K562 (cell line): ENCODE data around the gene IFNGR2. TPM values are rescaled to one million over a fixed set of nuclear protein-coding genes. Genes with fewer than 3 reads are reported as not detected.

ENCODE experiments used
- ATAC-seq: fragments of 200-7000 bp; cut with Tn5 transposase; 3 replicates; pipeline ENCODE4 v1.9.1; 2020; ENCODE audit warnings: moderate library complexity
- BruUV-seq: library from RNA; stranded (reverse); fragments of 400-500 nt; replicated peaks from 2 replicates; lab custom pipeline; 2021; lab: Mats Ljungman, UMichigan
- CTCF ChIA-PET: fragments of 300-600 bp; formaldehyde crosslinking; extraction: SDS; loops from one replicate; lab custom pipeline; 2021; ENCODE audit warnings: low intra/inter-chr PET ratio; lab: Yijun Ruan, JAX
- POLR2A ChIA-PET: fragments of 300-600, 350-650 bp; sonication (Branson Sonifier 250); formaldehyde crosslinking; extraction: SDS; loops from one replicate; lab custom pipeline; 2021; ENCODE audit warnings: antibody characterized with exemption, inconsistent platforms; lab: Yijun Ruan, JAX
- DNase-seq, 4 experiments: peaks; one replicate each; pipeline versions ENCODE4 v3.0.0 to v3.0.0-alpha.2; 2011 to 2018; ENCODE audit warnings: low spot score in 3 of 4, mixed read lengths in 3 of 4; ENCODE audit errors: extremely low read depth in 1 of 4
- FAIRE-seq: peaks from 2 replicates; lab custom pipeline; 2011; peaks lifted over from hg19 to GRCh38; lab: Jason Lieb, UNC
- H2AFZ ChIP-seq: 2 replicates; pipeline ENCODE4 v1.6.0; 2011; ENCODE audit warnings: low read depth, low read length, control low read depth, inconsistent platforms
- H3K27ac ChIP-seq: fragments of 200-600 bp; 3 replicates; pipeline ENCODE4 v1.8.0; 2011; ENCODE audit warnings: low read depth, mild to moderate bottlenecking, control low read depth, inconsistent platforms, low read length, moderate library complexity, mixed read lengths; ENCODE audit errors: extremely low read depth
- H3K27me3 ChIP-seq, 2 experiments: fragments of 300-600 bp in 1 of 2; 2 replicates in 1 of 2; 3 replicates in 1 of 2; pipeline versions ENCODE4 v1.6.0 to v1.8.0; 2011; ENCODE audit warnings: inconsistent platforms in 2 of 2, low read length in 2 of 2, mild to moderate bottlenecking in 1 of 2, mixed read lengths in 1 of 2, moderate library complexity in 1 of 2; ENCODE audit not compliant: control insufficient read depth in 2 of 2, insufficient read depth in 2 of 2
- H3K36me3 ChIP-seq: fragments of 300-600 bp; 3 replicates; pipeline ENCODE4 v1.8.0; 2011; ENCODE audit warnings: mild to moderate bottlenecking, low read length, inconsistent platforms; ENCODE audit not compliant: control insufficient read depth, insufficient read depth
- H3K4me1 ChIP-seq, 2 experiments: fragments of 200-600 bp in 1 of 2; replicated peaks in 1 of 2; 2 replicates in 1 of 2; 3 replicates in 1 of 2; pipeline versions ENCODE4 v1.5.1 to v1.8.0; 2011; ENCODE audit warnings: inconsistent platforms in 2 of 2, low read length in 2 of 2, mild to moderate bottlenecking in 1 of 2, mixed read lengths in 1 of 2, moderate library complexity in 1 of 2; ENCODE audit not compliant: control insufficient read depth in 2 of 2, insufficient read depth in 2 of 2
- H3K4me2 ChIP-seq: 2 replicates; pipeline ENCODE4 v1.6.1; 2011; ENCODE audit warnings: low read length, control low read depth, inconsistent platforms, mixed read lengths; ENCODE audit not compliant: insufficient read depth
- H3K4me3 ChIP-seq: fragments of 200-600 bp; sonication (generic), shearing (Covaris generic); 2 replicates; pipeline ENCODE4 v1.5.1; 2016; ENCODE audit warnings: control low read depth, inconsistent platforms
- H3K79me2 ChIP-seq: fragments of 200-600 bp; 3 replicates; pipeline ENCODE4 v1.8.0; 2011; ENCODE audit warnings: low read length, inconsistent platforms; ENCODE audit not compliant: control insufficient read depth, insufficient read depth
- H3K9ac ChIP-seq, 2 experiments: 2 replicates each; pipeline versions ENCODE4 v1.6.0 to v1.6.1; 2011; ENCODE audit warnings: low read depth in 2 of 2, low read length in 2 of 2, control low read depth in 1 of 2, inconsistent platforms in 1 of 2, mild to moderate bottlenecking in 1 of 2, mixed read lengths in 1 of 2; ENCODE audit not compliant: insufficient read depth in 1 of 2
- H3K9me1 ChIP-seq: one replicate; pipeline ENCODE4 v1.6.0; 2011; ENCODE audit warnings: inconsistent platforms, mild to moderate bottlenecking, low read length, moderate library complexity; ENCODE audit not compliant: control insufficient read depth, insufficient read depth
- H3K9me3 ChIP-seq: replicated peaks from 2 replicates; pipeline ENCODE4 v1.5.1; 2011; ENCODE audit warnings: low read depth, low read length, inconsistent platforms; ENCODE audit not compliant: control insufficient read depth, insufficient read depth
- H4K20me1 ChIP-seq: replicated peaks from 2 replicates; pipeline ENCODE4 v1.6.1; 2011; ENCODE audit warnings: low read length, inconsistent platforms, mixed read lengths; ENCODE audit not compliant: control insufficient read depth, insufficient read depth
- CREB1 ChIP-seq, 2 experiments: sonication (generic) in 1 of 2; formaldehyde crosslinking in 1 of 2; IDR thresholded peaks; 2 replicates each; pipeline versions ENCODE4 v1.6.1 to v1.8.0; 2012 to 2022; ENCODE audit warnings: inconsistent platforms in 1 of 2, mild to moderate bottlenecking in 1 of 2, missing genetic modification reagents in 1 of 2, moderate library complexity in 1 of 2
- CREM ChIP-seq: IDR thresholded peaks from 2 replicates; pipeline ENCODE4 v1.6.1; 2014; ENCODE audit warnings: antibody characterized with exemption, low read depth
- EHMT2 ChIP-seq: fragments of 450-650 bp; IDR thresholded peaks from 2 replicates; pipeline ENCODE4 v1.6.1; 2018; ENCODE audit warnings: antibody characterized with exemption
- GABPB2 ChIP-seq: fragments of 250-450 bp; sonication (Bioruptor Pico); conservative IDR thresholded peaks from 2 replicates; pipeline ENCODE4 v1.5.1; 2021; ENCODE audit warnings: mild to moderate bottlenecking
- ILK ChIP-seq: fragments of 450-650 bp; IDR thresholded peaks from 2 replicates; pipeline ENCODE4 v1.6.1; 2016; ENCODE audit warnings: missing genetic modification characterization, low read depth, mild to moderate bottlenecking, missing compliant biosample characterization, moderate library complexity, borderline replicate concordance
- KLF10 ChIP-seq: fragments of 250-450 bp; sonication (Bioruptor Pico); IDR thresholded peaks from 2 replicates; pipeline ENCODE4 v1.6.1; 2021; ENCODE audit warnings: matching md5 sums
- NR2F6 ChIP-seq: fragments of 450-650 bp; formaldehyde crosslinking; IDR thresholded peaks from 2 replicates; pipeline ENCODE4 v1.4.0; 2020; ENCODE audit warnings: mild to moderate bottlenecking
- RBM15 ChIP-seq: fragments of 200-400 bp; formaldehyde crosslinking; IDR thresholded peaks from 2 replicates; pipeline ENCODE4 v1.6.1; 2018; ENCODE audit warnings: mild to moderate bottlenecking, low read length, moderate library complexity; ENCODE audit not compliant: insufficient read depth
- RBM39 ChIP-seq: fragments of 200-400 bp; formaldehyde crosslinking; optimal IDR thresholded peaks from 2 replicates; pipeline ENCODE3; 2018; ENCODE audit warnings: low read depth, low read length
- RNF2 ChIP-seq: sonication (generic); IDR thresholded peaks from 2 replicates; pipeline ENCODE4 v1.6.1; 2016
- SMARCA4 ChIP-seq: fragments of 450-650 bp; IDR thresholded peaks from 2 replicates; pipeline ENCODE4 v1.6.1; 2016
- TSC22D4 ChIP-seq: fragments of 450-650 bp; IDR thresholded peaks from 2 replicates; pipeline ENCODE4 v1.6.1; 2016; ENCODE audit warnings: missing genetic modification characterization, missing biosample characterization, control low read depth
- ZNF133 ChIP-seq: fragments of 250-450 bp; sonication (Bioruptor Pico); IDR thresholded peaks from 2 replicates; pipeline ENCODE4 v1.4.0; 2020; ENCODE audit warnings: mild to moderate bottlenecking
- ZNF668 ChIP-seq: fragments of 250-450 bp; sonication (Bioruptor Pico); IDR thresholded peaks from 2 replicates; pipeline ENCODE4 v1.8.0; 2022; ENCODE audit warnings: mild to moderate bottlenecking, inconsistent platforms
- WGBS: fragments of 100-300 bp; shearing (Covaris generic); methylation state at CpG from one replicate; pipeline ENCODE4 v1.1.6; 2016; ENCODE audit warnings: low coverage, mixed read lengths; ENCODE audit not compliant: insufficient coverage; ENCODE audit errors: missing lambda C conversion rate; 5-methylcytosine and 5-hydroxymethylcytosine counted together
- in situ Hi-C: fragments of 300-500 bp; cut with MboI; formaldehyde crosslinking; loops from 4 replicates; pipeline ENCODE4 v1.15.0; 2018; ENCODE audit warnings: inconsistent platforms, mixed read lengths
- intact Hi-C: fragments of 100-400 bp; cut with micrococcal nuclease; formaldehyde crosslinking; loops from 2 replicates; pipeline ENCODE4 v1.14.2; 2022
- polyA plus RNA-seq, 8 experiments: library from polyadenylated mRNA; depleted of rRNA in 4 of 8; stranded (reverse) in 5 of 8; unstranded in 3 of 8; fragments of >200 nt; fragmentation: Nextera tagmentation in 2 of 8; fragmentation: Illumina TruSeq in 1 of 8; extraction: Ambion mirVana in 2 of 8; extraction: Trizol in 1 of 8; gene quantifications; 2 replicates each; pipeline versions ENCODE4 v1.2.1 to v1.2.3, GENCODE V29; 2011 to 2014; ENCODE audit warnings: inconsistent platforms in 1 of 8, missing spikeins in 1 of 8
- total RNA-seq, 7 experiments: library from RNA; depleted of rRNA in 6 of 7; stranded (reverse); fragments of >200 nt in 6 of 7; fragmentation: Illumina TruSeq in 2 of 7; extraction: Trizol in 2 of 7; gene quantifications; 2 replicates each; pipeline versions ENCODE4 v1.2.1 to v1.2.3, GENCODE V29; 2011 to 2021; ENCODE audit warnings: low replicate concordance in 1 of 7
- TF ChIP-seq, protein P1 (sequence below): fragments of 450-650 bp; formaldehyde crosslinking; IDR thresholded peaks from 2 replicates; pipeline ENCODE4 v1.4.0; 2020; ENCODE audit warnings: mild to moderate bottlenecking, mixed read lengths
- TF ChIP-seq, protein P2 (sequence below), 3 experiments: fragments of 200-800 bp in 1 of 3; sonication (Bioruptor generic) in 1 of 3; sonication (generic) in 1 of 3; formaldehyde crosslinking in 1 of 3; IDR thresholded peaks; 2 replicates each; pipeline versions ENCODE4 v1.6.1 to v1.8.0; 2016 to 2022; ENCODE audit warnings: mild to moderate bottlenecking in 2 of 3, missing compliant biosample characterization in 2 of 3, missing genetic modification characterization in 2 of 3, missing genetic modification reagents in 1 of 3

IFNGR2 gene
- total and polyA plus RNA-seq, 9 of the 15 experiments (the other 6 are each of a cell fraction or from before 2014, with no cell fraction given) = 6.7 to 58.0 (median 28.5) TPM

DNA sequence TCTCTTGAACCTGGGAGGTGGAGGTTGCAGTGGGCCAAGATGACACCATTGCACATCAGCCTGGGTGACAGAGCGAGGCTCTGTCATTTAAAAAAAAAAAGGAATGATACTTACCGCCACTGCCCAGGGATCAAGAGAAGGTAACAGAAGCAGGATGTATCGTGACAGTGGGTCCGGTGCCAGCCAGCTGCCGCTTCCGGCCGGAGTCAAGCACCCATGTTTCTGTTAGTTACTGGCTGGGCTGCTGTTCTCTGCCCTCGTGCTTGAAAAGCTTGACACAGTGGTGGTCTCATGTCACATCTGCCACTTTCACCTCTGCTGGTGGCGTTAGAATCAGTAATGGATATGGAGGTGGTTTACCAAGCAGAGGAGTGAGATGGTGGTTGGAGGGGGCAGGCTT lies 21.0 kb downstream of the IFNGR2 start:
- TF ChIP-seq RBM15 (no peak), ZNF668 (CRISPR knock-in tag) (no peak), ZNF133 (no peak), TSC22D4 (tag) (no peak), CREB1 (IDR thresholded peaks at IDR 0.05) (no peak), CREB1 (CRISPR knock-in tag; IDR thresholded peaks at IDR 0.05) (no peak), SMARCA4 (no peak), RNF2 (no peak), KLF10 (CRISPR knock-in tag) (no peak), EHMT2 (no peak), ILK (tag) (no peak), CREM (no peak), GABPB2 (CRISPR knock-in tag) (no peak), NR2F6 (CRISPR knock-in tag) (no peak), RBM39 (no peak)
- TF ChIP-seq, protein P1, sequence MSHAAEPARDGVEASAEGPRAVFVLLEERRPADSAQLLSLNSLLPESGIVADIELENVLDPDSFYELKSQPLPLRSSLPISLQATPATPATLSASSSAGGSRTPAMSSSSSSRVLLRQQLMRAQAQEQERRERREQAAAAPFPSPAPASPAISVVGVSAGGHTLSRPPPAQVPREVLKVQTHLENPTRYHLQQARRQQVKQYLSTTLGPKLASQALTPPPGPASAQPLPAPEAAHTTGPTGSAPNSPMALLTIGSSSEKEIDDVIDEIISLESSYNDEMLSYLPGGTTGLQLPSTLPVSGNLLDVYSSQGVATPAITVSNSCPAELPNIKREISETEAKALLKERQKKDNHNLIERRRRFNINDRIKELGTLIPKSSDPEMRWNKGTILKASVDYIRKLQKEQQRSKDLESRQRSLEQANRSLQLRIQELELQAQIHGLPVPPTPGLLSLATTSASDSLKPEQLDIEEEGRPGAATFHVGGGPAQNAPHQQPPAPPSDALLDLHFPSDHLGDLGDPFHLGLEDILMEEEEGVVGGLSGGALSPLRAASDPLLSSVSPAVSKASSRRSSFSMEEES = no peak
- TF ChIP-seq, protein P2, sequence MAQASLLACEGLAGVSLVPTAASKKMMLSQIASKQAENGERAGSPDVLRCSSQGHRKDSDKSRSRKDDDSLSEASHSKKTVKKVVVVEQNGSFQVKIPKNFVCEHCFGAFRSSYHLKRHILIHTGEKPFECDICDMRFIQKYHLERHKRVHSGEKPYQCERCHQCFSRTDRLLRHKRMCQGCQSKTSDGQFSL (CRISPR knock-in tag; IDR thresholded peaks at IDR 0.05) = no peak
- TF ChIP-seq, protein P2 (tag; IDR thresholded peaks at IDR 0.05) = no peak
- peaks cover 60% of the 10 kb centered on the region for H3K36me3 ChIP-seq
- no peaks in the 10 kb centered on the region for H3K9me3 ChIP-seq
- H4K20me1 ChIP-seq = no peaks in the 10 kb centered on the region
- DNase-seq (no peak), FAIRE-seq (no peak), ATAC-seq (no peak)
- no peaks in the 10 kb centered on the region for H3K4me1 ChIP-seq
- intact Hi-C loops (no loop called here), in situ Hi-C loops (no loop called here)
- H3K9me1 ChIP-seq = no peaks in the 10 kb centered on the region
- no peak overlapping the region for H3K4me3 ChIP-seq
- CTCF ChIA-PET = no interaction called here
- H3K27ac ChIP-seq = no peak overlapping the region
- H3K79me2 ChIP-seq = no peaks in the 10 kb centered on the region
- H3K27me3 ChIP-seq = no peaks in the 10 kb centered on the region
- no TSS peak for BruUV-seq
- H3K9ac ChIP-seq = no peak overlapping the region
- POLR2A ChIA-PET = interaction anchor here (0.6 kb wide), 2 partner anchors 8 to 284 kb away, joined by 3 read pairs; no protein-coding TSS in a partner anchor
- 90% methylated on average over 9 of the region's 9 CpGs for WGBS
- no peak overlapping the region for H3K4me2 ChIP-seq
- no peak overlapping the region for H2AFZ ChIP-seq
